ENCODE results near the gene ZGPAT. TPM values are rescaled to one million over a fixed set of nuclear protein-coding genes. Genes with fewer than 3 reads are reported as not detected.
A peak's percentile ranks its signal among the peaks of the same experiment; 100 is the strongest.

Gene ZGPAT
- total and polyA plus RNA-seq, 10 of the 15 experiments (the other 5 are each of a cell fraction or from before 2014, with no cell fraction given): 0.58 to 52.9 (median 18.0) TPM

GRCh38 chr20:63734946-63735858, 27.4 kb downstream of the ZGPAT start:
- H3K79me2 ChIP-seq (ENCODE audit: control insufficient read depth, insufficient read depth, low read length): peaks cover 29% of the 10 kb centered on the region
- DNase-seq (ENCODE audit: low read depth, low spot score): no peak
- no peaks in the 10 kb centered on the region for H4K20me1 ChIP-seq (ENCODE audit: control insufficient read depth, insufficient read depth)
- TF ChIP-seq EP300 (IDR thresholded peaks at IDR 0.05; ENCODE audit: borderline replicate concordance in 1 of 2, control insufficient read depth in 1 of 2, low read depth in 2 of 2, low read length in 2 of 2): no peak
- no peak for TF ChIP-seq RAD51 (IDR thresholded peaks at IDR 0.05)
- TF ChIP-seq RAD21 (IDR thresholded peaks at IDR 0.05; ENCODE audit: insufficient read depth, low read depth, low read length): no peak
- TF ChIP-seq RELA (IDR thresholded peaks at IDR 0.05; ENCODE audit: borderline replicate concordance, partially characterized antibody): no peak
- TF ChIP-seq, protein P1, sequence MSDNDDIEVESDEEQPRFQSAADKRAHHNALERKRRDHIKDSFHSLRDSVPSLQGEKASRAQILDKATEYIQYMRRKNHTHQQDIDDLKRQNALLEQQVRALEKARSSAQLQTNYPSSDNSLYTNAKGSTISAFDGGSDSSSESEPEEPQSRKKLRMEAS (IDR thresholded peaks at IDR 0.05; ENCODE audit: low read depth, low read length): no peak
- no peak for TF ChIP-seq SKIL (IDR thresholded peaks at IDR 0.05; ENCODE audit: low read depth, poor library complexity, severe bottlenecking)
- no peak for TF ChIP-seq NBN (IDR thresholded peaks at IDR 0.05)
- TF ChIP-seq YBX1 (IDR thresholded peaks at IDR 0.05): no peak
- TF ChIP-seq, protein P2, sequence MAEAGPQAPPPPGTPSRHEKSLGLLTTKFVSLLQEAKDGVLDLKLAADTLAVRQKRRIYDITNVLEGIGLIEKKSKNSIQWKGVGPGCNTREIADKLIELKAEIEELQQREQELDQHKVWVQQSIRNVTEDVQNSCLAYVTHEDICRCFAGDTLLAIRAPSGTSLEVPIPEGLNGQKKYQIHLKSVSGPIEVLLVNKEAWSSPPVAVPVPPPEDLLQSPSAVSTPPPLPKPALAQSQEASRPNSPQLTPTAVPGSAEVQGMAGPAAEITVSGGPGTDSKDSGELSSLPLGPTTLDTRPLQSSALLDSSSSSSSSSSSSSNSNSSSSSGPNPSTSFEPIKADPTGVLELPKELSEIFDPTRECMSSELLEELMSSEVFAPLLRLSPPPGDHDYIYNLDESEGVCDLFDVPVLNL (IDR thresholded peaks at IDR 0.05; ENCODE audit: low read depth, low read length): no peak
- H3K4me2 ChIP-seq (ENCODE audit: control insufficient read depth, insufficient read depth): no peak overlapping the region
- H3K27ac ChIP-seq (ENCODE audit: control insufficient read depth, insufficient read depth): no peak overlapping the region
- CTCF ChIA-PET: interaction anchor here (1.3 to 2.9 kb wide), 2 partner anchors 28 to 93 kb away, joined by 5 to 28 read pairs; partner anchors contain the start of genes ARFRP1 and ZGPAT
- no peaks in the 10 kb centered on the region for H3K27me3 ChIP-seq (replicated peaks in 1 of 2; ENCODE audit: control insufficient read depth in 2 of 2, insufficient read depth in 2 of 2, low read length in 1 of 2)
- 97% methylated on average over 48 of the region's 48 CpGs for WGBS (ENCODE audit: insufficient coverage, insufficient replicate concordance, low lambda C conversion rate, missing lambda C conversion rate)
- H2AFZ ChIP-seq (ENCODE audit: control insufficient read depth, low read depth, low read length): no peak overlapping the region
- TSS peak; percentile 53 for BruUV-seq (replicated peaks)
- peaks cover 8 to 25% of the 10 kb centered on the region in 2 experiments; a peak in 3 of 4 replicates for H3K36me3 ChIP-seq (ENCODE audit: control insufficient read depth in 2 of 2, insufficient read depth in 2 of 2, low read length in 1 of 2)
- no peak overlapping the region for H3K4me3 ChIP-seq
- RAD21 ChIA-PET (ENCODE audit: unreplicated experiment): interaction anchor here (1.3 to 4.2 kb wide), 5 partner anchors 7 to 198 kb away, joined by 3 to 32 read pairs (median 5); partner anchors contain the start of genes ARFRP1, PTK6 and ZGPAT
- H3K9ac ChIP-seq (ENCODE audit: control insufficient read depth, insufficient read depth, low read length): no peak overlapping the region
- FAIRE-seq: no peak
- in situ Hi-C loops (cut with MboI) (no loop called here), intact Hi-C loops (cut with micrococcal nuclease; ENCODE audit: unreplicated experiment) (no loop called here)
- POLR2A ChIA-PET: interaction anchor here (1.4 to 2.1 kb wide), 2 partner anchors 29 to 130 kb away, joined by 4 to 6 read pairs; partner anchors contain the start of gene TPD52L2
- SMC1A ChIA-PET (ENCODE audit: uncharacterized antibody, unreplicated experiment): interaction anchor here (1.2 to 1.5 kb wide), 3 partner anchors 8 to 37 kb away, joined by 3 to 4 read pairs (median 4); no protein-coding TSS in a partner anchor
- ATAC-seq: no peak
- H3K9me3 ChIP-seq (replicated peaks; ENCODE audit: control insufficient read depth, insufficient read depth, low read length): 0 out of 3 replicates have a peak, but pooled peaks cover under 1% of the 10 kb centered on the region
- H3K4me1 ChIP-seq (ENCODE audit: control insufficient read depth, insufficient read depth, low read length): peaks cover 44% of the 10 kb centered on the region

Data from GM12878 (cell line).